HepG2 (cell line): ENCODE results near the gene TAF6. TPM values are rescaled to one million over a fixed set of nuclear protein-coding genes. Genes with fewer than 3 reads are reported as not detected.

Experiments
- MXD4 ChIP-seq: IDR thresholded peaks from 2 replicates; pipeline ENCODE4 v1.6.1; 2016; ENCODE audit warnings: mild to moderate bottlenecking, missing biosample characterization, missing genetic modification reagents
- RCOR2 ChIP-seq: IDR thresholded peaks from 2 replicates; pipeline ENCODE4 v1.6.1; 2016; ENCODE audit warnings: missing biosample characterization, missing genetic modification reagents
- REXO4 ChIP-seq: sonication (generic); formaldehyde crosslinking; IDR thresholded peaks from 2 replicates; pipeline ENCODE4 v1.8.0; 2022; ENCODE audit warnings: missing genetic modification reagents, mild to moderate bottlenecking, borderline replicate concordance
- SNAI1 ChIP-seq: sonication (generic); formaldehyde crosslinking; IDR thresholded peaks from 2 replicates; pipeline ENCODE4 v1.5.0; 2020; ENCODE audit warnings: mild to moderate bottlenecking, missing genetic modification reagents, borderline replicate concordance
- SRF ChIP-seq: IDR thresholded peaks from 2 replicates; pipeline ENCODE4 v1.6.1; 2011; ENCODE audit warnings: mild to moderate bottlenecking, low read depth, low read length, moderate library complexity
- ZNF564 ChIP-seq: sonication (generic); formaldehyde crosslinking; IDR thresholded peaks from 2 replicates; pipeline ENCODE4 v1.8.1; 2023; ENCODE audit warnings: mild to moderate bottlenecking, missing genetic modification reagents
- polyA plus RNA-seq, 8 experiments: library from polyadenylated mRNA; depleted of rRNA in 3 of 8; stranded (reverse) in 7 of 8; unstranded in 1 of 8; fragments of >200 nt; fragmentation: Illumina TruSeq in 4 of 8; extraction: Trizol in 4 of 8; gene quantifications; 2 replicates each; pipeline versions ENCODE4 v1.2.1 to v1.2.3, GENCODE V29; 2011 to 2016; ENCODE audit warnings: low read depth in 4 of 8, missing spikeins in 1 of 8, mixed read lengths in 1 of 8; ENCODE audit not compliant: insufficient read depth in 1 of 8
- total RNA-seq, 5 experiments: library from RNA; depleted of rRNA; stranded (reverse); fragments of >200 nt; fragmentation: Illumina TruSeq; extraction: Trizol; gene quantifications; 2 replicates each; pipeline ENCODE4 v1.2.3, GENCODE V29; 2016; ENCODE audit warnings: low read depth in 1 of 5
- TF ChIP-seq, protein P1 (sequence below): sonication (generic); formaldehyde crosslinking; IDR thresholded peaks from 2 replicates; pipeline ENCODE4 v1.4.0; 2020; ENCODE audit warnings: missing genetic modification reagents
- TF ChIP-seq, protein P2 (sequence below): sonication (generic); formaldehyde crosslinking; IDR thresholded peaks from 2 replicates; pipeline ENCODE4 v1.5.0; 2020; ENCODE audit warnings: missing genetic modification reagents
- TF ChIP-seq, protein P3 (sequence below): sonication (generic); formaldehyde crosslinking; IDR thresholded peaks from 2 replicates; pipeline ENCODE4 v1.4.0; 2020; ENCODE audit warnings: missing genetic modification reagents, mild to moderate bottlenecking, borderline replicate concordance
- TF ChIP-seq, protein P4 (sequence below): sonication (generic); formaldehyde crosslinking; IDR thresholded peaks from 2 replicates; pipeline ENCODE4 v1.8.0; 2022; ENCODE audit warnings: missing genetic modification reagents, mild to moderate bottlenecking, inconsistent platforms, borderline replicate concordance
- TF ChIP-seq, protein P5 (sequence below): sonication (generic); formaldehyde crosslinking; IDR thresholded peaks from 2 replicates; pipeline ENCODE4 v1.8.1; 2023; ENCODE audit warnings: mild to moderate bottlenecking, missing genetic modification reagents, borderline replicate concordance
- TF ChIP-seq, protein P6 (sequence below): sonication (generic); formaldehyde crosslinking; IDR thresholded peaks from 2 replicates; pipeline ENCODE4 v1.4.0; 2020; ENCODE audit warnings: mild to moderate bottlenecking, missing genetic modification reagents

Gene TAF6
- total and polyA plus RNA-seq, 2 of the 13 experiments (the other 11 are each of a cell fraction or from before 2014, with no cell fraction given): 12.9 to 18.8 TPM

DNA sequence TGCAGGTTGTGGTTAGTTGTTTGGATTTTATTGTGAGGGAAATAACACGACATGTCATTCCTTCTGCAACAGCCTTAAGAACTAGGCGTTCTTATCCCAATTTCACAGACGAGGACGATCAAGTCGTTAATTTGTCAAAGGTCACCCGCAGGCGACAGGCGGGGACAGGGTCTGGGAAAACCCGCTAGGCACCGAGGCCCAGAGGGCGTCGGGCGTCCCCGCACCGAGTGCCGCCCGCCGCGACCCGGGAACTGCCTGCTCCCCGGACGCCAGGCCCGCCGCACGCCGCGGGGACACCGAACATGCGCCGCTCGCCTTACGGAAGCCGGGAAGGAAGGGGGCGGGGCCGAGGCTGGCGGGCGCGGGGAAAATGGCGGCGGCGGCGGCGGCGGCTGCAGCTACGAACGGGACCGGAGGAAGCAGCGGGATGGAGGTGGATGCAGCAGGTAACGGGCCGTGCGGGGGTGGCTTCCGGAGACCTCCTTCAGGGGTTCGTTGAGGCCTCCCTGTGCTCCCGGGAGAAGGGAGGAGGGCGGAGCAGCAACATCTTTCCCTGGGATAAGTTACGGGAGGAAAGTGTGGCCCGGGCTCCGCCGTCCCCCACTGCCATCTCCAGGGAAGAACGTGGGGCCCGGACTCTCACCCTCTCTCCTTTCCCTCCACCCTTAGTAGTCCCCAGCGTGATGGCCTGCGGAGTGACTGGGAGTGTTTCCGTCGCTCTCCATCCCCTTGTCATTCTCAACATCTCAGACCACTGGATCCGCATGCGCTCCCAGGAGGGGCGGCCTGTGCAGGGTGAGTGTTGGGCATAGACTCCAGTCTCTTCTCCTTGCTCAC, 30.3 kb downstream of the TAF6 start, which contains the start of gene COPS6 (continued):
- TF ChIP-seq SRF (no peak), REXO4 (CRISPR knock-in tag) (peak; percentile 95), RCOR2 (CRISPR knock-in tag) (no peak), SNAI1 (no peak), ZNF564 (CRISPR knock-in tag) (peak; percentile 95), MXD4 (CRISPR knock-in tag) (peak; percentile 97)
- TF ChIP-seq, protein P1, sequence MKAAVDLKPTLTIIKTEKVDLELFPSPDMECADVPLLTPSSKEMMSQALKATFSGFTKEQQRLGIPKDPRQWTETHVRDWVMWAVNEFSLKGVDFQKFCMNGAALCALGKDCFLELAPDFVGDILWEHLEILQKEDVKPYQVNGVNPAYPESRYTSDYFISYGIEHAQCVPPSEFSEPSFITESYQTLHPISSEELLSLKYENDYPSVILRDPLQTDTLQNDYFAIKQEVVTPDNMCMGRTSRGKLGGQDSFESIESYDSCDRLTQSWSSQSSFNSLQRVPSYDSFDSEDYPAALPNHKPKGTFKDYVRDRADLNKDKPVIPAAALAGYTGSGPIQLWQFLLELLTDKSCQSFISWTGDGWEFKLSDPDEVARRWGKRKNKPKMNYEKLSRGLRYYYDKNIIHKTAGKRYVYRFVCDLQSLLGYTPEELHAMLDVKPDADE (CRISPR knock-in tag): peak; percentile 88; the same call in 1 of the 2 replicates
- TF ChIP-seq, protein P2, sequence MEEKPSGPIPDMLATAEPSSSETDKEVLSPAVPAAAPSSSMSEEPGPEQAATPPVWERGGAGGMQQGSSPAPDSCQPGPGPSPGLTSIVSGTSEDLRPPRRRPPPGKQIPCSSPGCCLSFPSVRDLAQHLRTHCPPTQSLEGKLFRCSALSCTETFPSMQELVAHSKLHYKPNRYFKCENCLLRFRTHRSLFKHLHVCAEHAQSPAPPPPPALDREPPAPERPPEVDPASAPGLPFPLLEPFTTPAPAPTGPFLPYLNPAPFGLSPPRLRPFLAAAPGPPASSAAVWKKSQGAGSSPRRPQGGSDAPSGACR (CRISPR knock-in tag): peak; percentile 74; the same call in 1 of the 2 replicates
- TF ChIP-seq, protein P3, sequence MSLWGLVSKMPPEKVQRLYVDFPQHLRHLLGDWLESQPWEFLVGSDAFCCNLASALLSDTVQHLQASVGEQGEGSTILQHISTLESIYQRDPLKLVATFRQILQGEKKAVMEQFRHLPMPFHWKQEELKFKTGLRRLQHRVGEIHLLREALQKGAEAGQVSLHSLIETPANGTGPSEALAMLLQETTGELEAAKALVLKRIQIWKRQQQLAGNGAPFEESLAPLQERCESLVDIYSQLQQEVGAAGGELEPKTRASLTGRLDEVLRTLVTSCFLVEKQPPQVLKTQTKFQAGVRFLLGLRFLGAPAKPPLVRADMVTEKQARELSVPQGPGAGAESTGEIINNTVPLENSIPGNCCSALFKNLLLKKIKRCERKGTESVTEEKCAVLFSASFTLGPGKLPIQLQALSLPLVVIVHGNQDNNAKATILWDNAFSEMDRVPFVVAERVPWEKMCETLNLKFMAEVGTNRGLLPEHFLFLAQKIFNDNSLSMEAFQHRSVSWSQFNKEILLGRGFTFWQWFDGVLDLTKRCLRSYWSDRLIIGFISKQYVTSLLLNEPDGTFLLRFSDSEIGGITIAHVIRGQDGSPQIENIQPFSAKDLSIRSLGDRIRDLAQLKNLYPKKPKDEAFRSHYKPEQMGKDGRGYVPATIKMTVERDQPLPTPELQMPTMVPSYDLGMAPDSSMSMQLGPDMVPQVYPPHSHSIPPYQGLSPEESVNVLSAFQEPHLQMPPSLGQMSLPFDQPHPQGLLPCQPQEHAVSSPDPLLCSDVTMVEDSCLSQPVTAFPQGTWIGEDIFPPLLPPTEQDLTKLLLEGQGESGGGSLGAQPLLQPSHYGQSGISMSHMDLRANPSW: no peak
- TF ChIP-seq, protein P4, sequence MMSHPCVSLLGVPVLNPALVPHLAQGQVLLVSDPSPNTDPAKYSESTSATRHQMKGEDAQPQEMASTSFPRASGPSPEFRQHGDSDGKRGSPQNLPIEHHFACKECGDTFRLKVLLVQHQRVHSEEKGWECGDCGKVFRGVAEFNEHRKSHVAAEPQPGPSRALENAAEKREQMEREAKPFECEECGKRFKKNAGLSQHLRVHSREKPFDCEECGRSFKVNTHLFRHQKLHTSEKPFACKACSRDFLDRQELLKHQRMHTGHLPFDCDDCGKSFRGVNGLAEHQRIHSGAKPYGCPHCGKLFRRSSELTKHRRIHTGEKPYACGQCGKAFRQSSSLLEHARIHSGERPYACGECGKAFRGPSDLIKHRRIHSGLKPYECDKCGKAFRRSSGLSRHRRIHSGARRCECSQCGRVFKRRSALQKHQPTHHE (CRISPR knock-in tag): peak; percentile 84
- TF ChIP-seq, protein P5, sequence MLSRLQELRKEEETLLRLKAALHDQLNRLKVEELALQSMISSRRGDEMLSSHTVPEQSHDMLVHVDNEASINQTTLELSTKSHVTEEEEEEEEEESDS (CRISPR knock-in tag): no peak
- TF ChIP-seq, protein P6, sequence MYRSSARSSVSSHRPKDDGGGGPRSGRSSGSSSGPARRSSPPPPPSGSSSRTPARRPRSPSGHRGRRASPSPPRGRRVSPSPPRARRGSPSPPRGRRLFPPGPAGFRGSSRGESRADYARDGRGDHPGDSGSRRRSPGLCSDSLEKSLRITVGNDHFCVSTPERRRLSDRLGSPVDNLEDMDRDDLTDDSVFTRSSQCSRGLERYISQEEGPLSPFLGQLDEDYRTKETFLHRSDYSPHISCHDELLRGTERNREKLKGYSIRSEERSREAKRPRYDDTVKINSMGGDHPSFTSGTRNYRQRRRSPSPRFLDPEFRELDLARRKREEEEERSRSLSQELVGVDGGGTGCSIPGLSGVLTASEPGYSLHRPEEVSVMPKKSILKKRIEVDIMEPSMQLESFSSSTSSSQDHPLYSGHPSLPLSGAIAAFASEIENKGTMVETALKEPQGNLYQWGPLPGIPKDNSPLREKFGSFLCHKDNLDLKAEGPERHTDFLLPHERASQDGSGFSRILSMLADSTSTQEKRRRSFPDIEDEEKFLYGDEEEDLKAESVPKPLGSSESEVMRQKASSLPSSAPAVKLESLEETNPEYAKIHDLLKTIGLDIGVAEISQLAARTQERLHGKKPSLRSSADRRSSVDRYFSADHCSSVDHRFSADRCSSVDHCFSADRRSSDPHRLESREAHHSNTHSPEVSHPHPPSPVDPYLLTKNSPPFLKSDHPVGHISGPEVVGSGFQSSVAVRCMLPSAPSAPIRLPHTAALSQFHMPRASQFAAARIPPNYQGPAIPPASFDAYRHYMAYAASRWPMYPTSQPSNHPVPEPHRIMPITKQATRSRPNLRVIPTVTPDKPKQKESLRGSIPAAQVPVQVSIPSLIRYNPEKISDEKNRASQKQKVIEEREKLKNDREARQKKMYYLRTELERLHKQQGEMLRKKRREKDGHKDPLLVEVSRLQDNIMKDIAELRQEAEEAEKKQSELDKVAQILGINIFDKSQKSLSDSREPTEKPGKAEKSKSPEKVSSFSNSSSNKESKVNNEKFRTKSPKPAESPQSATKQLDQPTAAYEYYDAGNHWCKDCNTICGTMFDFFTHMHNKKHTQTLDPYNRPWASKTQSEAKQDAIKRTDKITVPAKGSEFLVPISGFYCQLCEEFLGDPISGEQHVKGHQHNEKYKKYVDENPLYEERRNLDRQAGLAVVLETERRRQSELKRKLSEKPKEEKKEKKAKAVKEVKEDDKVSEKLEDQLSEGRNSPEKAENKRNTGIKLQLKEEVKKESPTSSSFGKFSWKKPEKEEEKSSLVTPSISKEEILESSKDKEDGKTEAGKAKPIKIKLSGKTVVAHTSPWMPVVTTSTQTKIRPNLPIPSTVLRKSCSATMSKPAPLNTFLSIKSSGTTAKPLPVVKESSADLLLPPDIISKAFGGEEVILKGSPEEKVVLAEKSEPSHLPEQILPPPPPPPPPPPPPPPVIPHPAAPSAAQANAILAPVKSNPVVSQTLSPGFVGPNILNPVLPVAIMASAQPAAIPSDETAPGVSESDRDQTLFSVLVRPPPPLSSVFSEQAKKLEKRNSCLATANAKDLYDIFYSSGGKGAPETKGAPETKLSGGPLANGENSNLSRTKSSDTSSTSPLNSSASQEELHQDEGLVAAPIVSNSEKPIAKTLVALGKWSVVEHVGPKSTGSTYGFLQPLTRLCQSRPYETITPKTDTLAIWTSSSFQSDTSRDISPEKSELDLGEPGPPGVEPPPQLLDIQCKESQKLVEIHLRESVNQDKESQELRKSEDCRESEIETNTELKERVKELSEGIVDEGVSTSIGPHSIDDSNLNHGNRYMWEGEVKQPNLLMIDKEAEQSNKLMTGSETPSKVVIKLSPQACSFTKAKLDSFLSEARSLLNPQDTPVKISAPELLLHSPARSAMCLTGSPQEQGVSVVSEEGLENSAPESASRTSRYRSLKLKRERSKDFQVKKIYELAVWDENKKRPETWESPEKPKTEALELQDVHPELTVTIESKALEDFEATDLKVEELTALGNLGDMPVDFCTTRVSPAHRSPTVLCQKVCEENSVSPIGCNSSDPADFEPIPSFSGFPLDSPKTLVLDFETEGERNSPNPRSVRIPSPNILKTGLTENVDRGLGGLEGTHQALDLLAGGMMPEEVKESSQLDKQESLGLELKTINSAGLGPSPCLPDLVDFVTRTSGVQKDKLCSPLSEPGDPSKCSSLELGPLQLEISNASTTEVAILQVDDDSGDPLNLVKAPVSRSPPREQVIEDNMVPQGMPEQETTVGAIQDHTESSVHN (CRISPR knock-in tag): peak; percentile 94; the same call in 1 of the 2 replicates
